Stimulated activated naive CD4-positive, alpha-beta T cell treated with Interleukin-2 at 50 U/mL for 16 hours (primary cell): ENCODE results near the gene CLCA4.

Source experiments
- DNase-seq: peaks from one replicate; lab custom pipeline; 2025; lab: John Stamatoyannopoulos, UW

Gene CLCA4, protein sequence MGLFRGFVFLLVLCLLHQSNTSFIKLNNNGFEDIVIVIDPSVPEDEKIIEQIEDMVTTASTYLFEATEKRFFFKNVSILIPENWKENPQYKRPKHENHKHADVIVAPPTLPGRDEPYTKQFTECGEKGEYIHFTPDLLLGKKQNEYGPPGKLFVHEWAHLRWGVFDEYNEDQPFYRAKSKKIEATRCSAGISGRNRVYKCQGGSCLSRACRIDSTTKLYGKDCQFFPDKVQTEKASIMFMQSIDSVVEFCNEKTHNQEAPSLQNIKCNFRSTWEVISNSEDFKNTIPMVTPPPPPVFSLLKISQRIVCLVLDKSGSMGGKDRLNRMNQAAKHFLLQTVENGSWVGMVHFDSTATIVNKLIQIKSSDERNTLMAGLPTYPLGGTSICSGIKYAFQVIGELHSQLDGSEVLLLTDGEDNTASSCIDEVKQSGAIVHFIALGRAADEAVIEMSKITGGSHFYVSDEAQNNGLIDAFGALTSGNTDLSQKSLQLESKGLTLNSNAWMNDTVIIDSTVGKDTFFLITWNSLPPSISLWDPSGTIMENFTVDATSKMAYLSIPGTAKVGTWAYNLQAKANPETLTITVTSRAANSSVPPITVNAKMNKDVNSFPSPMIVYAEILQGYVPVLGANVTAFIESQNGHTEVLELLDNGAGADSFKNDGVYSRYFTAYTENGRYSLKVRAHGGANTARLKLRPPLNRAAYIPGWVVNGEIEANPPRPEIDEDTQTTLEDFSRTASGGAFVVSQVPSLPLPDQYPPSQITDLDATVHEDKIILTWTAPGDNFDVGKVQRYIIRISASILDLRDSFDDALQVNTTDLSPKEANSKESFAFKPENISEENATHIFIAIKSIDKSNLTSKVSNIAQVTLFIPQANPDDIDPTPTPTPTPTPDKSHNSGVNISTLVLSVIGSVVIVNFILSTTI

DNA sequence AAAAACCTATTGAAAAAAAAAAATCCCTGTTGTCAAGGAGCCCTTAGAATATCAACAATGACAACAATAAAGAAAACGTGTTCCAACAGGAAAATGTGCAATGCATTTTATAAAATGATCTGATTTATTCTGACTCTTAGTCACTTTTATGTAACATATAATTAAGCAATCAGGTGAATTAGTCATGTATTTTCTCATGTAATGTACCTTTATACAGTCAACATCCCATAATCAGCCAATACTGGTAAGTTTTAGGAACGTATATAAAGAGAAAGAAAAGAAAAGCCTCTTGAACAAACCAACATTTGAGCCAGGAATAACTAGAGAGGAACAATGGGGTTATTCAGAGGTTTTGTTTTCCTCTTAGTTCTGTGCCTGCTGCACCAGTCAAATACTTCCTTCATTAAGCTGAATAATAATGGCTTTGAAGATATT lies at the start of gene CLCA4:
Gene CLCA4, plus strand, starts transcription at position 292 of the 435 bp plus-strand sequence. Its CDS starts 42 bp downstream, at position 334.
- no peak for DNase-seq

DNA sequence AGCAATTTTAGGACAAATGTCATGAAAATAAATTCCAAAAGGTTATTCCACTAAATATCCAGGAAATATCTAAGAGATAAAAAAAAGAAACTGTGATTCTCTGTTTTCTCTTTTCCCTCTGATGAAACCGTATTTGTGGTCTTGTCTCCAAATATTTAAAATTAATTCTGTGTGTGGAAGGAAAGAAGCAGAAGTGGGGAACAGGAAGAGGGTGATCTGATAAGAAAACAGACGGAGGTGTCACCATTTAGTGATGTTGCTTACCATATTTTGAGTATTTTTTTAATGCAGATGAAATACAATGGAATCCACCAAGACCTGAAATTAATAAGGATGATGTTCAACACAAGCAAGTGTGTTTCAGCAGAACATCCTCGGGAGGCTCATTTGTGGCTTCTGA lies 48.6 kb upstream of the CLCA4 start:
- DNase-seq, result no peak

DNA sequence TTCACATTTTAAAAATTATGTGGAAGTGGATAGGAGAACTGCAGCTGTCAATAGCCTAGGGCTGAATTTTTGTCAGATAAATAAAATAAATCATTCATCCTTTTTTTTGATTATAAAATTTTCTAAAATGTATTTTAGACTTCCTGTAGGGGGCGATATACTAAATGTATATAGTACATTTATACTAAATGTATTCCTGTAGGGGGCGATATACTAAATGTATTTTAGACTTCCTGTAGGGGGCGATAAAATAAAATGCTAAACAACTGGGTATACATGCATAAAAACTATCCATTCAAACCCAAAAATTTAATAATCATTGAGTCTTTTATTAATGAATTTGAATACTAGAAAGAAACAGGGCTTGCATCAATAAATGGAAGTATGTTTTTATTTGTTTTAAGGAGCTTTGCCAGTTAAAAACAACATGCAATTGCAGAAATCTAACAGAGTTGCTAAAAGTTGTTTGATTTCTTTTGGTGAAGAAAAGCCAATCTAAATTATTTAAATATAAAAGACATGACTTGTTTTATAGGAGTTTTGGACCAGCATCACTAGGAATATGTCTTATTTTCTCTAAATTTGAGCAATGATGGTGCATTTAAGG lies 46.8 kb upstream of the CLCA4 start:
- DNase-seq, result no peak

DNA sequence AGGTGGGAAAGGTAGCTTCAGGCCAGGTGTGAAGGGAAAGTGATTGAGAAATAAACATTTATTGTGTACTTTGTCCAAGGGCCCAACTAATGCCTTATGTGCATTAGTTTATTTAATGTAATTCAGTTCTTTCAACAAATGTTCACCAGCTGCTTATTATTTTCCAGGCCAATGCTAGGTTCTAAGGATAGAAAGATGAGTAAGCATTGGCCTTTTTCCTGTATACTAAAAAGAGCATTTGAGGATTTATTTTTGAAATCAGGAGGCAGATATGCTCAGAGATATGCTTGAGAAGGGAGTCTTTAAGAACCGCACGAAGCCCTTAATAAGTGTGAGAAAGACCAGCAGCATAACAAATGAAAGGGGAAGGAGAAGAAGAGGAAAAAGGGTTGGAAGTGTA lies 46.2 kb upstream of the CLCA4 start:
- no peak for DNase-seq

DNA sequence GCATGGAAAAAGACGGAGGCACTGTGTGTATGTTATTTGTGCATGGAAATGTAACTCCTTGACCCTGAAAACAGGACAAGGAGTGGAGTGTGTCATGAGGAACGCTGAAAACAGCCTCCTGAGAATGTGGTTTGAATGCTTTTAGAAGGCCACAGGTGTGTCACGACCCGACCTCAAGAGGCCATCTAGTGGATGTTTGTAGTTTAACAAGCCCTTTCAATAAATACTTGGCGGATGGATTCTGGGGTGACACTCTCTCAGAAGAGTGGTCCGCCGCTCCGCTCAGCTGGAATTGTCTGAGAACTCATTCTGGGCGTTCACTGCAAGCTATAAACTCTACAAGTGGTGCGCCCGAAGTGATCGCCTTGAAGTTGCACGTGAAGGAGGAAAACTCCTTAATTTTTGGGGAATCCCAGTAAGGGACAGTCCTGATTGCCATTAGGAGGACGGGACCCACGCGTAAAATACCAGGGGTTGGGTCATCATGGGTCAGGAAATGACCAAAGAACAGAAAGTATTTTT lies 44.7 kb upstream of the CLCA4 start:
- DNase-seq, result peak; percentile 23

DNA sequence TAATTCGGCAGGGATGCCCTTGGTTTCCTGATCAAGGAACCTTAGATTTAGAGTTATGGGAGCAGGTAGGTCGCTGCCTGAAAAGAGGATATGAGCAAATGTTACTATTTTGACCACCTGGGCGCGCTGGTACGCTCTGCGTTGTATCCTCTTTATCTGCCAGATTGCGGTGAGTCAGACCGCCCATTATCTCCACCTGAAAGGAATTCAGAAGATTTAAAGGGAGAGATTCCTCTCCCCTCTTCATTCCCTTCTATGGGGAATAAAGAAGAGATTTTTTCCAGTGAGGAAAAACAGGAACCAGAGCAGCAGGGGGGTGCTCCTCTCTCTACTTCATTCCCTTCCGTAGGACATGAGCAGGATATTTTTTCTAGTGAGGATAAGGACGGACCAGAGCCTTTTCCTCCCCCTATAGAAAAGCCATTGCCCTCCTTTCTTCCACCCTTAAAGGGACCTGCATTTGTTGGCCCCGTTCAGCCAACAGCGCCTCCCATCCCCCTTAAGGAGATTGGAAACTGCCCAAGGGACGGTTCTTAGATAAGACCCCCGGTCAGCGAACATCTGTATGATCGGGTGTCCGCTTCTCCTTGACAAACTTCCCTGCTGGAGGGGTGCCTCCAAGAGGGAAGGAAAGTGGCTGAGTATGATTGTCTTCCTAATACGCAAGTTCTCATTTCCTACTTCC lies 44.0 kb upstream of the CLCA4 start:
- DNase-seq, result no peak

DNA sequence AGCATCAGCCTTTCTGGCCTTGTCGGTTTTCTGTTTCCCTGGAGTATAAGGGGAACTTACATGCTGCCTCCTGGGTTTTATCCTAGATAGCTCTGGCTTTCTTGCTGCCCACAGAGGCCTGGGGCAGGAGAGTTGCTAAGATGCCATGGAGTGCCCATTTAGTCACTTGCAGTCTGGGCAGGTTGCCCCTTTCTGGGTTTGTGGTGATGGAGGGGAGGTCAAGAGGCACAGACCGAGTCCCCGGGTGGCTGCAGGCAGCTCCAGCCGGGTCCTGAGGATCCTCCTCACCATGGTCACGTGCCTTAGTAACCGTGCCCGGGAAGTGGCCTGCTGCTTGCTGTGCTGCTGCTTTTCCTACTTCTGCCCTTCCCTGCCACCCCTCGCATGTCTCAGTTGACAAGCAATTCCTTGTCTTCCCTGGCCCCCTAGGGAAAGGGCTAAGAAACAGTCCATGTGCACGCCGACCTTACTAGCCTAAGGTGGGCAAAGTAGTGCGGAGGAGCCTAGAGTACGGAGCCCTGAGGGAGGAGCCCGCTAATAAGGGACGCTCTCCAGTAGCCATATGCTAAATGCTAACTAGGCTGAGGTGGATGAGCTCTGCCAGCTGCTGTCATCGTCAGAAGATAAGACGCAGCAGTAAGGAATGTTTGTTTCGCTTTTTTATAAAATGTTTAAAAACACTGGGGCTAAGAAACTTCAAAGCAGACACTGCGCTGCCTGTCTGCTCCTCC lies 43.3 kb upstream of the CLCA4 start:
- DNase-seq, result no peak

DNA sequence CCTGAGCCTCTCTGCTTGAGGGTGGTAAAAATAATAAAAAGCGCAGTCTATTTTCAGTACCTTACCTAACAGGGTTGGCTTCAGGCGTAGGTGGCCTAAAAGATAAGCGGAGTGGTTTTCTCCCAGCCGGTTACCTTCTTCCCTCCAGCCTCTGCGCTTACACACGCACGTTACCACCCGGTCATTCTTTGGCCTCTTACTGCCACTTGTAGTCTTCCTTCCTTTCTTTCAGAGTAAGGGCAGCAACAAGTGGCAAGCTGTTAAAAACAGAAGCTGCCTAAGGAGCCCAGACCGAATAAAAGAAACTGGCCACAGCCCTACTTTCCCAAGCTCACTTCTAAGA lies 42.8 kb upstream of the CLCA4 start:
- no peak for DNase-seq

DNA sequence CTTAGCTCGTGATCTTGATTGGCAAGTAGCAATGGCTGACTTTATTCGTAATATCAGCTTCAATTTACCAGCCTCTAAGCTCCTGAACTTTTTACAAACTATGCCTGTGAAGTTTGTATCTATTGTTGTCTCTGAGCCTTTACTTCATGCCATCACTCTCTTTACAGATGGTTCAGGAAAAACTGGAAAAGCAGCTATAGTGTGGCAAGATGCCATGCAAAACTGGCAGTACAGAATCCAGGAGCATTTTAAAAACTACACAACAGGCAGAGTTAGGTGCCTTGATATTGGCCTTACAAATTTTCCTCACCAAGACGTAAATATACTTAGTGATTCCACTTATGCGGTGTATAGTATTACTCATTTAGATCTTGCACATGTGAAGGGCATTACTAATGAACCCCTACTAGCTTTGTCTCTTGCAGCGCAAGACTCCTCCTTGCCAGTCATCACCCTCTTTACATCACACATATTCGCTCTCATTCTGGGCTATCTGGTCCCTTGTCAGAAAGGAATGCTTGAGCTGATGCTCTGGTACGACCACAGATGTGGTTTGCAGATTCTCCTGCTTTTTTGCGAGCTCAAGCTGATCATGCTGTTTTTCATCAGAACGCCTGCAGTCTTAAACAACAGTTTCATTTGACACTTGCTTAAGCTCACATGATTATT lies 41.8 kb upstream of the CLCA4 start:
- no peak for DNase-seq

DNA sequence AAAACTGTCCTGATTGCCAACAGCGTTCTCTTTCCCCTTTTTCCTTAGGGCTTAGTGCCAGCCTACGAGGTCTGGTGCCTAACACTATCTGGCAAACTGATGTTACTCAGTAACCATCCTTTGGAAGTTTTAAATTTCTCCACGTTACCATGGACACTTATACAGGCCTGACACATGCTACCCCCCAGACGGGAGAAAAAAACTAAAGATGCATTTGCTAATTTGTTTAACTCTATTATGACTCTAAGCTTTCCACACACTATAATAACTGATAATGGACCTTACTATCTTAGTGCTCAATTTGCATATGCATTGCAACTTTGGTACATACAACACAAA lies 41.3 kb upstream of the CLCA4 start:
- DNase-seq, result no peak

DNA sequence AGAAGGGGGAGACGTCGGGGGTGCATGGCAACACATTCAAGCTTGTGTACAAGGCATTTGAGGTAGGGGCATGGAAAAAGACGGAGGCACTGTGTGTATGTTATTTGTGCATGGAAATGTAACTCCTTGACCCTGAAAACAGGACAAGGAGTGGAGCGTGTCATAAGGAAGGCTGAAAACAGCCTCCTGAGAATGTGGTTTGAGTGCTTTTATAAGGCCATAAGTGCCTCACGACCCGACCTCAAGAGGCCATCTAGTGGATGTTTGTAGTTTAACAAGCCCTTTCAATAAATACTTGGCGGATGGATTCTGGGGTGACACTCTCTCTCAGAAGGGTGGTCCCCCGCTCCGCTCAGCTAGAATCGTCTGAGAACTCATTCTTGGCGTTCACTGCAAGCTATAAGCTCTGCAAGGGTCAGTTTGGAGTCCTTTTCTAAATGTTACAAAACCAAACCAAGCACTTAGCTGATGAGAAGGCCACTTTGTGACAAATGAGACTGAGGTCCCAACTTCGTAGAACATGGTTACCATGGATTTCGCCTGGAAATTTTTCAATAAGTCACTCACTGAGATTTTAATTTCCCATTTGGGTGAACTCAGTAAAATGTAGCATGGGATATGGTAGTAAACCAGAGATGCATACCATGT lies 38.8 kb upstream of the CLCA4 start:
- no peak for DNase-seq

DNA sequence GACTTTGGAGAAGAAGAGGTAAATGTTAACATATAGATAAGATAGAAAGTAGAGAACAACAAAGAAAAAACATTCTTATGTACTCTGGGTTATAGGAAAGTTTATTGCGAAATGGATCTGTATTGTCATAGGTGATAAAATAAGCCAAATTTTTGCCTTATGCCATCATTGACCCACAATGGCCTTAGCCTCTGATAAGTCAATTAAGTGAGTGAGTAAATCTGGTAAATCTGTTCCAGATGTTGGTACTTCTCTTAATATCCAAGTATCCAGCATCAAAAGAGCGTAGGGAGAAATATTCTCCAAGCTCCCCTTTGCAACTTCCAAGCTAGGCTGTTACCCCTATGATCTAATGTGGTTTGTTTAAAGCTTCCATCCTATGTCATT lies 38.3 kb upstream of the CLCA4 start:
- no peak for DNase-seq

DNA sequence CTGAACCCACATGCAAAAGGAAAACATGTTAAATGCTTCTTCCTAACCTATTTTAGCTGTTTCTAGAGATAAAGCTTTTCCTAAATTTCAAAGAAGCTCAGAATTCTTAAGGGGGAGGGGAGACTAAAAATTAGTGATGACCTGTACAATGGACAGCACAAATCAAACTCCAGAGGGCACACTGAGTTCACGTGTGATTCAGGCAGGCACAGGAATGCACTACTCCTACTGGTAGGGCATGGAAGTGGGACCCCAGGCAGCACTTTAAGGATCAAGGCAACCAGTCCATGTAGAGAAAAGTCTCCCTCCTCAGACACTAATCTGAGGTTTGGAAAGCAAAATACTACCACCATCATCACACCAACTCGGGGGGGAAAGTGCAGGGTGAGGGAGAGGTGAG lies 31.3 kb upstream of the CLCA4 start:
- no peak for DNase-seq

DNA sequence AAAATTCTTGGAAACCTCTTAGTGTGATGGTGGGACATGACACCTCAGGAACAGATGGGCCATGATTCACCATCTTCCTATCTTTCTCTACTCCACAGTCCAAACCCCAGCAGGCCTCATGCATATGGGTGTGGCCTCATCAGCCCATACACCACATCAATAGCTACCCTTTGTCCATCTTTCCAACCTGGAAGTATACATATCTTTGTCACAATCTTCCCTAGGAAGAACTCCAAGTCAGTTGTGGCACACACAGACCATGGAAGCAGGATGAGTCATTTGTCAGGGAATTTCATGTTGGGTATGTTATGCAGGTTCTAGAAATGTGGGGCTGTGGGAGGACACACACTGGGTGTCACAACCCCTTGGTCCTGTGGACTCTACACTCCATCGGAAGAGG lies 30.5 kb upstream of the CLCA4 start:
- DNase-seq, result no peak

DNA sequence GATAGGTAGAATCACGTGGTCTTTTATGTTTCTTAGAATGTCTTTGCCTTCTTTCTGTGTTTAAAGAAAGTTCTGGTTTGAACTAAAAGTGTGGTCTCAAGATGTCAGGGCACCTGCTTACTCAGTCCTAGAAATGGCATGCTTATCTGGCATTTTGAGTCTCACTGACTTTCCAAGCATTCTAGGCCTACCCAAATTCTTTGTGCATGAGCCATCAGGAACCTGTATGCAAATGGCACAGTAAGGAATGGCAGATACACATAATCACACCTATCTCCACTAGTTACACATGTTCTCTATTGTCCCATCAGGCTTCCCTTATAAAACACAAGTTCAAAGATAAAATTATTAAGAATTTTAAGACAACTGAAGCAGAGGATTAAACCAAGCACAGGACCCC lies 29.5 kb upstream of the CLCA4 start:
- no peak for DNase-seq

DNA sequence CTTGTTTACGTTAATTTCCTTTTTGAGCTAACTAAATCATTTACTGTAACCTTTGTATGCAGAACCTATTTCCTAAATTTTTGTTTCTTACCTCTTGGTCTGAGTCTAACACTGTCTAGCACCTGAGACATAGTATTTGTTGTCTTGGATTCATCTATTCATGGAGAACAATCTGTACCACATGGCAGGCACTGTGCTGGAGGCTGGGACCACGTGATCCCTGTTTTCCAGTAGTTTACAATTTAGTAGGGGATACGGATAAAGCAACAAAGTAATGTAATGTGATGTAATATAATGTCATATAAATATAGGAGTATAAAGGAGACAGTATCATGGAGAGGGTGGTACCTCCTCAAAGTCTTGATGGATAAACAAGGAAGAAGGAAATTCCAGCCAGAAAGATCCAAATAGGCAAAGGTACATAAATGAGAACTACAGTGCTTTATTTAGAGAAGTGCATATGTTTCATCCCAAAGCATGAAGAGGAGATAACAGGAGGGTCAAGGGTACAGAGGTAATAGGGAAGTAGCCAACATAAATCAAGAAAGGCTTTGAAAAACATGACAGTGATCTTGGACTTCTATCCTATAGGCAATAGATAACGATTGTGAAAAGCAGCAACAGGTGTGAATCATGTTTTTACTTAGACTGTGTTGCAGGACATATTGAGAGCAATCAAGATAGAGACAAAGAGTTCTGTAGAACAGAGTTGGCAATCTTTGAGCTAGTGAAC lies 25.9 kb upstream of the CLCA4 start:
- DNase-seq, result no peak

DNA sequence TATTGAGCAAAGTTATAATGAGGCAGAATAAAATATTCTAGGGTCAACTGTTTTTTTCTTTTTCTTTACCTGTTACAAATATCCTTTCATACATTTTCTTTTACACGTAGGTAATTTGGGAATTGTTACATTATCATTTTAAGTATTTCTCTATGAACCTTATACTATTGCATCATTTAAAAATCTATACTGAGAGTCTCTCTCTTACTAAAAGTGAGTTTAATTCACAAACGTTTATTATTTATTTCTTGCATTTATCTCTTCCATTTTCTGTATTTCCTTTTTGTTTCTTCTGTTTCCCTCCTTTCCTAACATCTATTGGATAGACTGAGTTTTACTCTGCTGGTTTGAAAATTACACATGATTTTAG lies 25.4 kb upstream of the CLCA4 start:
- no peak for DNase-seq

DNA sequence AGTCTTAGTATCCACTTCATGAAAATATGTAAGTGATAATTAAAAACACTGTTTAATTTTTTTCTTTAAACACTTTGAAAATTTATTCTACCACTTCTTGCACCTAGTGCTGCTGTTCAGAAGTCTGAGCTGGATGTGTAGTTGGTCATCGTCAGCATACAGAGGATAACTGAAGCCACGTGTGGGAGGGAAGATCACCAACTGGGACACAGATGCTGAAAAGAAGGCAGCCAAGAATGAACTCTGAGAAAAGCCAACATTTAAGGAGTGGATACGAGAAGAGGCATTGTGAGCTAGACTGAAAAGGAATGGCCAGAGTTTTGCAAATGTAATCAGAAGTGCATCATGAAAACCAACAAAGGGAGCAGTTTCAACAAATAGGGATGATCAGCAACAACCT lies 24.6 kb upstream of the CLCA4 start:
- DNase-seq, result no peak

DNA sequence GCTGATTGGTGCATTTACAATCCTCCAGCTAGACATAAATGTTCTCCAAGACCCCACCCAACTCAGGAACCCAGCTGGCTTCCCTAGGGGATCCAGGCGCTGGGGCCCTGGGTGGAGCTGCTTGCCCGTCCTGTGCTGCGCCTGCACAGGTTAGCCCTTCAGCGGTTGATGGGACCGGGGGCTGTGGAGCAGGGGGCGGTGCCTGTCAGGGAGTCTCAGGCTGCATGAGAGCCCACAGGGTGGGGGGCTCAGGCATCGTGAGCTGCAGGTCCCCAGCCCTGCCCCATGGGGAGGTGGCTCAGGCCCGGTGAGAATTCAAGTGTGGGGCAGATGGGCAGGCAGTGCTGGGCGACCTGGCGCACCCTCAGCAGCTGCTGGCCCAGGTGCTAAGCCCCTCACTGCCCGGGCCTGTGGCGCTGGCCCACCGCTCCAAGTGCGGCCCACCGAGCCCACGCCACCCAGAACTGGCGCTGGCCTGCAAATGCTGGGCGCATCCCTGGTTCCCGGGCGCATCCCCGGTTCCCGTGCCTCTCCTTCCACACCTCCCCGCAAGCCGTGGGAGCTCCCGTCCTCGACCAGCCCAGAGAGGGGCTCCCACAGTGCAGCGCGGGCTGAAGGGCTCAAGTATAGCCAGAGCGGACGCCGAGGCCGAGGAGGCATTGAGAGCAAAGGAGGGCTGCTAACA lies 23.1 kb upstream of the CLCA4 start:
- no peak for DNase-seq
